ENCODE data around the gene VIM.

Gene VIM

DNA sequence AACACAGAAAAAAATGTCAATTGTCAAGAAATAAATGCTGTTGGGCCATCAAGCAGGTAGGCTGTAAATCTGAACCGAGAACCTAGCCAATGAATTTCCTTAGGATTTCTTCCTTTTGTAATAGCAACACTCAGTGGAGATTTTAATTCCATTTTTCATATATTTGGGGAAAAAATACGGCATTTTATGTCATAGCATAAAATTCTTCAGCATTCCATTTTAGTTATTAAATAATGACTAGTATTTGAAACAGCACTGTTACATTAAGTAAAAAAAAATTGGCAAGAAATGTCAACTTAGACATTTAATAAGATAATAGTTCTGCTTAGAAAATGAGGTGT lies 12.3 kb upstream of the VIM start:
- no peak for DNase-seq (ENCODE audit: extremely low read depth, low read depth)
- TF ChIP-seq, protein P1, sequence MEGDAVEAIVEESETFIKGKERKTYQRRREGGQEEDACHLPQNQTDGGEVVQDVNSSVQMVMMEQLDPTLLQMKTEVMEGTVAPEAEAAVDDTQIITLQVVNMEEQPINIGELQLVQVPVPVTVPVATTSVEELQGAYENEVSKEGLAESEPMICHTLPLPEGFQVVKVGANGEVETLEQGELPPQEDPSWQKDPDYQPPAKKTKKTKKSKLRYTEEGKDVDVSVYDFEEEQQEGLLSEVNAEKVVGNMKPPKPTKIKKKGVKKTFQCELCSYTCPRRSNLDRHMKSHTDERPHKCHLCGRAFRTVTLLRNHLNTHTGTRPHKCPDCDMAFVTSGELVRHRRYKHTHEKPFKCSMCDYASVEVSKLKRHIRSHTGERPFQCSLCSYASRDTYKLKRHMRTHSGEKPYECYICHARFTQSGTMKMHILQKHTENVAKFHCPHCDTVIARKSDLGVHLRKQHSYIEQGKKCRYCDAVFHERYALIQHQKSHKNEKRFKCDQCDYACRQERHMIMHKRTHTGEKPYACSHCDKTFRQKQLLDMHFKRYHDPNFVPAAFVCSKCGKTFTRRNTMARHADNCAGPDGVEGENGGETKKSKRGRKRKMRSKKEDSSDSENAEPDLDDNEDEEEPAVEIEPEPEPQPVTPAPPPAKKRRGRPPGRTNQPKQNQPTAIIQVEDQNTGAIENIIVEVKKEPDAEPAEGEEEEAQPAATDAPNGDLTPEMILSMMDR (IDR thresholded peaks at IDR 0.05; ENCODE audit: low read depth, low read length) = no peak

DNA sequence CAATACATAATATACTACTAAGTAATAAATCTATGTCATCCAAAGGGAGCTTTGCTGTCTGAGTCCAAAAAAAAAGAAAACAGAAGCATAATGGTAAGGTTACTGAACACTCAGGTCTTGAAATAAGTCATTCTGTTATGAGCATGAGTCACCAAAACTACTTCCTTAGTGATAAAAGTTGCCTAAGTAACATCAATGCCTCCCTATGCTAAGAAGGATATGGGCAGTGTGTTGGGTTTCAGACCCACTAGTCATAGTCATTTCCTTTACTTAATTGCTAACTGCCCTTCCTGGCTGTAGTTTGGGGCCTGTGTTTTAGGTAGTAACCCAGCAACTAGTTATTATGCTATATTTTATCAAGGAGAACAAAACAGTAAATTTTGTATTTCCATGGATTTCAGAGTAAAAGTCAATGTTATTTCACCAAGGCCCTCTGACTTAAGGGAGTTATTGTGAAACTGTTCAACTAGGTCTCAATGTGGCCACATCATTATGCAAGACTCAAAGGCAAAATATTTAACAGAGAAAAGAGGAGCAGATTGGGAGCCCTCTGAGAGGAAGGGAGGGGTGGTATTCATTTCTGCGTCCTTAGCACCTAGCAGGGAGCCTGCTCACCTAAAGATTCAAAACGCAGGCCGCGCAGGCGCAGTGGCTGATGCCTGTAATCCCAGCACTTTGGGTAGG lies 11.7 kb upstream of the VIM start:
- TF ChIP-seq, protein P1 (IDR thresholded peaks at IDR 0.05; ENCODE audit: low read depth, low read length) = no peak
- no peak for DNase-seq (ENCODE audit: extremely low read depth, low read depth)

DNA sequence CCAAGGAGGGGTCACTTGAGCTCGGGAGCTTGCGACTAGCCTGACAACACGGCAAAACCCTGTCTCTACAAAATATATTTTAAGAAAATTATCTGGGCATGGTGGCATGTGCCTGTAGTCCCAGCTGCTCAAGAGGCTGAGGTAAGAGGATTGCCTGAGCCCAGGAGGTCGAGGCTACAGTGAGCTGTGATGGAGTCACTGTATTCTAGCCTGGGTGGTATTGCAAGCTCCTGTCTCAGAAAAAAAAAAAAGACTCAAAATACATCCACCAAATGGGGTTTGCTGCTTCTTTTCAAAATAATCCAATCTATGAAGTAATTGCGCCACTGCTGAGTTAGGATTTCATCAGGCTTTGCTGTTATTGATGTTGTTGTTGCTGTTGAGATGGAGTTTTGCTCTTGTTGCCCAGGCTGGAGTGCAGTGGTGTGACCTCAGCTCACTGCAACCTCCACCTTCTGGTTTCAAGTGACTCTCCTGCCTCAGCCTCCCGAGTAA lies 11.1 kb upstream of the VIM start:
- TF ChIP-seq, protein P1 (IDR thresholded peaks at IDR 0.05; ENCODE audit: low read depth, low read length) = no peak
- no peak for DNase-seq (ENCODE audit: extremely low read depth, low read depth)

DNA sequence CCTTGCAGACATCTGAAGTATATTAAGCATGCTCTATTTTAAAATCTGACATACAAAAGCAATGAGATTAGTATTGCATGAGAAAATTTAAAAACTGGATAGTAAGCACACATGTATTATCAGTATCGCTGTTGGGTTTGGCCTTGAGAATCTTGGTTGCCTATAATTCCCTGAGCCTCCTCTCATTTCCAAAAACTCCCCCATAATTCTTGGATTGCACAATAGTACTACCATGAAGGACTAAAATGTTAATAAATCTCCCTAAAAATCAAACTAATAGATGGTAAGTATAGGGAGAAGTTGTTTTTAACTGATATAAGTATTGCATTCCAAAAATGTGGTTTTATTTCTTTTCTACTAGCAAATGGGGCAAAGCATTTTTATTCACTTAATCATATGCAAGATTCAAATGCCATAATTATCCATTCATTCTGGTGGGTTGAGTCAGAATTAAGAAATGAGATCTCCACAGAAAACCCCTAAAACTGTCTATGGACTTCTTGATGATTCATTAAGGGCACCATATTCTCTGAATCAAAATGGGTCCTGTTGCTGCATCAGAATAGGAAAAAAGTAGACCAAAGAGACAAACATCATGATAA lies 10.3 kb upstream of the VIM start:
- TF ChIP-seq, protein P1 (IDR thresholded peaks at IDR 0.05; ENCODE audit: low read depth, low read length) = no peak
- DNase-seq (ENCODE audit: extremely low read depth, low read depth) = no peak

DNA sequence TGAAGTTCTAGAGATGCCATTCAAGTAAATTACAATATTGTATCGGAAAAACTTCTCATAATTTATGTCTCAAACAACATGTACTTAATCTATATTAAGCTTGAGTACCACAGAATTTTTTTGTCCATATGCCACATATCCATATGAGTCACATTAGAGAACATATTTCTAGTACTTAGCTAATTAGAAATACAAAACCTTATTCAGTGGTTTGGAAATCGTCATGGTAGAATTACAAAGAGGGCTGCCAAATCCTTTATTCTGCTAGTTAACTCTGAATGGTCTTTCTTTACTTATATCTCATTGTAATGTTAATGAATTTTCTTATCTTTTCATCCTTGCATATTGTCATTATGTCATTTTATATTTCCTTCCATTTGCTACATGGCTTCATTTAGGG lies 9.0 kb upstream of the VIM start:
- TF ChIP-seq, protein P1 (IDR thresholded peaks at IDR 0.05; ENCODE audit: low read depth, low read length) = no peak
- no peak for DNase-seq (ENCODE audit: extremely low read depth, low read depth)

DNA sequence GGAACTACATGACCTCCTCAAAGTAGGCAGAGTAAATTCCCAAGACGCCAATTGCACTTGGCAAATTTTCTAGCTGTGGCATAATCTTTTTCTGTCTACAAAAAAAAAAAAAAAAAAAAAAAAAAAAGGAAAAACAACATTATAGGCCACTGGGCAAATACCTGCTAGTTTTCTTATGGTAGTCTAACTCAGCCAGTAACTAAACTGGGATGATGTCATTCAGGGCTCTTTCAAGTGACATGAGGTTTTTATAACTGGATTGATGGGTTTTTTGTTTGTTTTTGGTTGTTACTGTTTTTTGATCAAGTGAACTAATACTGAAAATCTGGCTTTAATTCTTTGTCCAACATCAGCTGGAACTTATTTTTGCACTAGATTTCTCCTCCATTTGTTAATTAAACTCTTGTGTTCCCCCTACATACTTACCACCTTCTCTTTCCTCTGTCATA lies 7.4 kb upstream of the VIM start:
- no peak for DNase-seq (ENCODE audit: extremely low read depth, low read depth)

DNA sequence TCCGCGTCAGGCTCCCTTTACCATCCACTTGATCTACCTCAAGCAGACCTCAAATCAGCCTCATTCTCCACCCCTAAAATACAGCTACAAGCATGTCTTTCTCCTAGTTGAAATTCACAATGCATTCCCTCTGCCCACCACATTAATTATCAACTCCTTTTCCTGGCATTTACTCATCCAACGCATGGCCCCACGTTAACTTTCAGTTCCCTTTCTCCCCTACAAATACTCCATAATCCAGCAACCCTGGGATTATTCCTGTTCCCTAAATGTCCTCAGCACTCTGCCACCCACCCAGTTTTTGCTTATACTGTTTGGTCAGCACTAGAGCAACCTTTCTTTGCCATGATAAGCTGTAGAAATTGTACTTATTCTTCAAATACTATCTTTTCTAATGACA lies 5.7 kb upstream of the VIM start:
- DNase-seq (ENCODE audit: extremely low read depth, low read depth) = no peak
- TF ChIP-seq, protein P1 (IDR thresholded peaks at IDR 0.05; ENCODE audit: low read depth, low read length) = no peak

More for the DNA sequence above, 7.4 kb upstream of the VIM start:
- TF ChIP-seq, protein P1 (IDR thresholded peaks at IDR 0.05; ENCODE audit: low read depth, low read length) = no peak
